ENCODE results near the gene APRT.

The APRT gene

GRCh38 chr16:88793251-88793954 lies 18.3 kb downstream of the APRT start:
- Histone ChIP-seq H3K9ac (ENCODE audit: low read depth, low read length) (no peak overlapping the region), H4K20me1 (ENCODE audit: insufficient read depth, low read length) (no peaks in the 10 kb centered on the region), H3K4me2 (ENCODE audit: insufficient read depth, low read length) (no peak overlapping the region), H3K9me3 (ENCODE audit: insufficient read depth, low read length, severe bottlenecking) (no peaks in the 10 kb centered on the region), H3K4me1 (ENCODE audit: insufficient read depth, low read length) (peaks cover 52% of the 10 kb centered on the region), H3K4me3 (ENCODE audit: low read depth in 1 of 2, low read length in 2 of 2) (no peak overlapping the region), H3K36me3 (ENCODE audit: insufficient read depth, low read length) (no peaks in the 10 kb centered on the region), H3K79me2 (ENCODE audit: insufficient read depth, low read length) (peaks cover 3% of the 10 kb centered on the region; the same call in 1 of the 2 replicates), H3K27ac (ENCODE audit: low read length) (peak overlapping the region; percentile 66; the same call in 1 of the 2 replicates), H3K27me3 (ENCODE audit: insufficient read depth, low read length, poor library complexity) (no peaks in the 10 kb centered on the region), H2AFZ (ENCODE audit: low read depth, low read length) (no peak overlapping the region)
- TF ChIP-seq EZH2 (IDR thresholded peaks at IDR 0.05; ENCODE audit: borderline replicate concordance, low read depth, low read length, severe bottlenecking) (no peak), CTCF (IDR thresholded peaks at IDR 0.05; ENCODE audit: borderline replicate concordance, extremely low read depth, low read length, poor library complexity, severe bottlenecking) (no peak)
- DNase-seq (peak; percentile 80), ATAC-seq (ENCODE audit: insufficient read depth, low read depth) (peak; percentile 61)

- DNase-seq (no peak), ATAC-seq (ENCODE audit: insufficient read depth, low read depth) (no peak)
- no peaks in the 10 kb centered on the region for H4K20me1 ChIP-seq (ENCODE audit: insufficient read depth, low read length)
- H3K27ac ChIP-seq (ENCODE audit: low read length) = peak overlapping the region; percentile 66
- H3K27me3 ChIP-seq (ENCODE audit: insufficient read depth, low read length, poor library complexity) = no peaks in the 10 kb centered on the region
- no peaks in the 10 kb centered on the region for H3K79me2 ChIP-seq (ENCODE audit: insufficient read depth, low read length)
- H3K4me3 ChIP-seq (ENCODE audit: low read depth in 1 of 2, low read length in 2 of 2) = no peak overlapping the region
- H3K9me3 ChIP-seq (ENCODE audit: insufficient read depth, low read length, severe bottlenecking) = no peaks in the 10 kb centered on the region
- TF ChIP-seq CTCF (IDR thresholded peaks at IDR 0.05; ENCODE audit: borderline replicate concordance, extremely low read depth, low read length, poor library complexity, severe bottlenecking) (no peak), EZH2 (IDR thresholded peaks at IDR 0.05; ENCODE audit: borderline replicate concordance, low read depth, low read length, severe bottlenecking) (no peak)
- no peaks in the 10 kb centered on the region for H3K36me3 ChIP-seq (ENCODE audit: insufficient read depth, low read length)
- peaks cover 49% of the 10 kb centered on the region for H3K4me1 ChIP-seq (ENCODE audit: insufficient read depth, low read length)
- H2AFZ ChIP-seq (ENCODE audit: low read depth, low read length) = no peak overlapping the region
- H3K4me2 ChIP-seq (ENCODE audit: insufficient read depth, low read length) = no peak overlapping the region
- 0 out of 2 replicates have a peak overlapping the region, but pooled peaks have one; percentile 10 for H3K9ac ChIP-seq (ENCODE audit: low read depth, low read length)
These were observed 19.0 kb downstream of the APRT start for GRCh38 chr16:88792668-88793250.

GRCh38 chr16:88792078-88792550 lies 19.6 kb downstream of the APRT start:
- H3K9me3 ChIP-seq (ENCODE audit: insufficient read depth, low read length, severe bottlenecking) = no peaks in the 10 kb centered on the region
- peaks cover 49% of the 10 kb centered on the region for H3K4me1 ChIP-seq (ENCODE audit: insufficient read depth, low read length)
- no peaks in the 10 kb centered on the region for H3K27me3 ChIP-seq (ENCODE audit: insufficient read depth, low read length, poor library complexity)
- H2AFZ ChIP-seq (ENCODE audit: low read depth, low read length) = no peak overlapping the region
- no peaks in the 10 kb centered on the region for H3K36me3 ChIP-seq (ENCODE audit: insufficient read depth, low read length)
- H3K4me3 ChIP-seq (ENCODE audit: low read depth in 1 of 2, low read length in 2 of 2) = no peak overlapping the region
- 0 out of 2 replicates have a peak overlapping the region, but pooled peaks have one; percentile 10 for H3K9ac ChIP-seq (ENCODE audit: low read depth, low read length)
- peak overlapping the region; percentile 66 for H3K27ac ChIP-seq (ENCODE audit: low read length)
- DNase-seq = no peak
- no peak for TF ChIP-seq EZH2 (IDR thresholded peaks at IDR 0.05; ENCODE audit: borderline replicate concordance, low read depth, low read length, severe bottlenecking)
- no peak for TF ChIP-seq CTCF (IDR thresholded peaks at IDR 0.05; ENCODE audit: borderline replicate concordance, extremely low read depth, low read length, poor library complexity, severe bottlenecking)
- no peaks in the 10 kb centered on the region for H4K20me1 ChIP-seq (ENCODE audit: insufficient read depth, low read length)
- H3K4me2 ChIP-seq (ENCODE audit: insufficient read depth, low read length) = no peak overlapping the region
- no peaks in the 10 kb centered on the region for H3K79me2 ChIP-seq (ENCODE audit: insufficient read depth, low read length)
- no peak for ATAC-seq (ENCODE audit: insufficient read depth, low read depth)
